ENCODE data around the gene DNASE1L2.
A peak's percentile ranks its signal among the peaks of the same experiment; 100 is the strongest.

Gene DNASE1L2

DNA sequence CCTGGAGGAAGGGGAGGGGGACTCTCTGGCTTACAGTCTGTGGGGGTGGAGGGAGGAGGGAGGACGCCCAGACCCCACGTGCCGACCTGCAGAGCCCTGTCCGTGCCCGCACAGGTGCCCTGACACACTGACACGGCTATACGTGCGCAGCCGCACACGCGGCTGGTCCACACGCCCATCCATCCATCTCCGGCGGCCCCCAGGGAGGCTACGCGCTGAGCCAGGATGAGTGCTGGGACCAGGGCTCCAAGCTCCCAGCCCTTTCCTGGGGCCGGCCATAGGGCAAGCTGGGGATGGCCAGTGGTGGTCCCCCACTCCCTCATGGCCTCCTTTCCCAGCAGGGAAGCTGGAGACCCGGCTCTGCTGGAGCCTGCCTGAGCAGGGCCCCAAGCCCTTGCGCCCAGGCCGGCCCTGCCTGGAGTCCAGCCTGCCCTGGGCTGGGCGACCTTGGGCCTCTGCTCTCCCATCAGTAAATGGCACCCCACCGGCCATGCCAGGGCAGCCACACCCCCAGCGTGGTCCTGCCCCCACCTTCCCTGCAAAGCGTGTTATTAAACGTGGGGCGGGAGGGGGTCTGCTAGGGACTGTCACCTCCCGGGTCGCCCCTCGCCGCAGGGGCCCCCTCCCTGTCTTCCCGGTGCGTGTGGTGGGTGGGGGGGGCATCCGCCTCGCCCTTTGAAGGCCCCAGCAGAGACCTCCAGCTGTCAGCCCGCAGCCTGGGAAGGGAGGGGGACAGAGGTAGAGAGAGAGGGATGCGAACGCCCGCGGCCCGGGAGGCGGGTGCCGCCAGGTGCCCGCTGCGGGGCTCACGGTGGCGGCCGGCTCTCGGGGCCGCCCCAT is 40.7 kb upstream of the DNASE1L2 start:
- ChIA-PET POLR2A (interaction anchor here (0.5 to 2.5 kb wide), 13 partner anchors 9 to 1825 kb away, joined by 3 to 30 read pairs (median 4); partner anchors contain the start of genes BRICD5, DNASE1L2, E4F1 and ECI1), CTCF (interaction anchor here (1.0 to 3.4 kb wide), 12 partner anchors 8 to 305 kb away, joined by 3 to 28 read pairs (median 6); partner anchors contain the start of genes ABCA3, ECI1 and MLST8)
- peak overlapping the region; percentile 42 for H3K4me3 ChIP-seq (ENCODE audit: low read depth, low read length)
- TF ChIP-seq, protein P1, sequence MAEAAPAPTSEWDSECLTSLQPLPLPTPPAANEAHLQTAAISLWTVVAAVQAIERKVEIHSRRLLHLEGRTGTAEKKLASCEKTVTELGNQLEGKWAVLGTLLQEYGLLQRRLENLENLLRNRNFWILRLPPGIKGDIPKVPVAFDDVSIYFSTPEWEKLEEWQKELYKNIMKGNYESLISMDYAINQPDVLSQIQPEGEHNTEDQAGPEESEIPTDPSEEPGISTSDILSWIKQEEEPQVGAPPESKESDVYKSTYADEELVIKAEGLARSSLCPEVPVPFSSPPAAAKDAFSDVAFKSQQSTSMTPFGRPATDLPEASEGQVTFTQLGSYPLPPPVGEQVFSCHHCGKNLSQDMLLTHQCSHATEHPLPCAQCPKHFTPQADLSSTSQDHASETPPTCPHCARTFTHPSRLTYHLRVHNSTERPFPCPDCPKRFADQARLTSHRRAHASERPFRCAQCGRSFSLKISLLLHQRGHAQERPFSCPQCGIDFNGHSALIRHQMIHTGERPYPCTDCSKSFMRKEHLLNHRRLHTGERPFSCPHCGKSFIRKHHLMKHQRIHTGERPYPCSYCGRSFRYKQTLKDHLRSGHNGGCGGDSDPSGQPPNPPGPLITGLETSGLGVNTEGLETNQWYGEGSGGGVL (tag by site-specific recombination; IDR thresholded peaks at IDR 0.05) = peak; percentile 68
- TF ChIP-seq YY2 (tag by site-specific recombination; IDR thresholded peaks at IDR 0.05) (no peak), SCRT2 (tag by site-specific recombination; IDR thresholded peaks at IDR 0.05) (no peak), ZNF211 (tag by site-specific recombination; IDR thresholded peaks at IDR 0.05; ENCODE audit: low read depth) (no peak), SP3 (tag by site-specific recombination; IDR thresholded peaks at IDR 0.05) (no peak), ZNF571 (tag by site-specific recombination; IDR thresholded peaks at IDR 0.05) (no peak), TCF7L2 (IDR thresholded peaks at IDR 0.05; ENCODE audit: borderline replicate concordance, low read depth, low read length) (no peak), MYNN (tag by site-specific recombination; IDR thresholded peaks at IDR 0.05; ENCODE audit: borderline replicate concordance) (no peak), MEIS1 (CRISPR knock-in tag; IDR thresholded peaks at IDR 0.05; ENCODE audit: borderline replicate concordance) (no peak), ZBTB20 (tag by site-specific recombination; IDR thresholded peaks at IDR 0.05) (peak; percentile 58; the same call in 1 of the 2 replicates), HOXA7 (CRISPR knock-in tag; IDR thresholded peaks at IDR 0.05; ENCODE audit: borderline replicate concordance) (no peak), ZNF248 (tag by site-specific recombination; IDR thresholded peaks at IDR 0.05) (no peak), ZNF16 (tag by site-specific recombination; IDR thresholded peaks at IDR 0.05; ENCODE audit: low read depth) (no peak)
- TF ChIP-seq, protein P2, sequence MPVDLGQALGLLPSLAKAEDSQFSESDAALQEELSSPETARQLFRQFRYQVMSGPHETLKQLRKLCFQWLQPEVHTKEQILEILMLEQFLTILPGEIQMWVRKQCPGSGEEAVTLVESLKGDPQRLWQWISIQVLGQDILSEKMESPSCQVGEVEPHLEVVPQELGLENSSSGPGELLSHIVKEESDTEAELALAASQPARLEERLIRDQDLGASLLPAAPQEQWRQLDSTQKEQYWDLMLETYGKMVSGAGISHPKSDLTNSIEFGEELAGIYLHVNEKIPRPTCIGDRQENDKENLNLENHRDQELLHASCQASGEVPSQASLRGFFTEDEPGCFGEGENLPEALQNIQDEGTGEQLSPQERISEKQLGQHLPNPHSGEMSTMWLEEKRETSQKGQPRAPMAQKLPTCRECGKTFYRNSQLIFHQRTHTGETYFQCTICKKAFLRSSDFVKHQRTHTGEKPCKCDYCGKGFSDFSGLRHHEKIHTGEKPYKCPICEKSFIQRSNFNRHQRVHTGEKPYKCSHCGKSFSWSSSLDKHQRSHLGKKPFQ (tag by site-specific recombination; IDR thresholded peaks at IDR 0.05) = no peak
- TF ChIP-seq, protein P3, sequence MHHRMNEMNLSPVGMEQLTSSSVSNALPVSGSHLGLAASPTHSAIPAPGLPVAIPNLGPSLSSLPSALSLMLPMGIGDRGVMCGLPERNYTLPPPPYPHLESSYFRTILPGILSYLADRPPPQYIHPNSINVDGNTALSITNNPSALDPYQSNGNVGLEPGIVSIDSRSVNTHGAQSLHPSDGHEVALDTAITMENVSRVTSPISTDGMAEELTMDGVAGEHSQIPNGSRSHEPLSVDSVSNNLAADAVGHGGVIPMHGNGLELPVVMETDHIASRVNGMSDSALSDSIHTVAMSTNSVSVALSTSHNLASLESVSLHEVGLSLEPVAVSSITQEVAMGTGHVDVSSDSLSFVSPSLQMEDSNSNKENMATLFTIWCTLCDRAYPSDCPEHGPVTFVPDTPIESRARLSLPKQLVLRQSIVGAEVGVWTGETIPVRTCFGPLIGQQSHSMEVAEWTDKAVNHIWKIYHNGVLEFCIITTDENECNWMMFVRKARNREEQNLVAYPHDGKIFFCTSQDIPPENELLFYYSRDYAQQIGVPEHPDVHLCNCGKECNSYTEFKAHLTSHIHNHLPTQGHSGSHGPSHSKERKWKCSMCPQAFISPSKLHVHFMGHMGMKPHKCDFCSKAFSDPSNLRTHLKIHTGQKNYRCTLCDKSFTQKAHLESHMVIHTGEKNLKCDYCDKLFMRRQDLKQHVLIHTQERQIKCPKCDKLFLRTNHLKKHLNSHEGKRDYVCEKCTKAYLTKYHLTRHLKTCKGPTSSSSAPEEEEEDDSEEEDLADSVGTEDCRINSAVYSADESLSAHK (tag by site-specific recombination; IDR thresholded peaks at IDR 0.05) = no peak
- TF ChIP-seq, protein P4, sequence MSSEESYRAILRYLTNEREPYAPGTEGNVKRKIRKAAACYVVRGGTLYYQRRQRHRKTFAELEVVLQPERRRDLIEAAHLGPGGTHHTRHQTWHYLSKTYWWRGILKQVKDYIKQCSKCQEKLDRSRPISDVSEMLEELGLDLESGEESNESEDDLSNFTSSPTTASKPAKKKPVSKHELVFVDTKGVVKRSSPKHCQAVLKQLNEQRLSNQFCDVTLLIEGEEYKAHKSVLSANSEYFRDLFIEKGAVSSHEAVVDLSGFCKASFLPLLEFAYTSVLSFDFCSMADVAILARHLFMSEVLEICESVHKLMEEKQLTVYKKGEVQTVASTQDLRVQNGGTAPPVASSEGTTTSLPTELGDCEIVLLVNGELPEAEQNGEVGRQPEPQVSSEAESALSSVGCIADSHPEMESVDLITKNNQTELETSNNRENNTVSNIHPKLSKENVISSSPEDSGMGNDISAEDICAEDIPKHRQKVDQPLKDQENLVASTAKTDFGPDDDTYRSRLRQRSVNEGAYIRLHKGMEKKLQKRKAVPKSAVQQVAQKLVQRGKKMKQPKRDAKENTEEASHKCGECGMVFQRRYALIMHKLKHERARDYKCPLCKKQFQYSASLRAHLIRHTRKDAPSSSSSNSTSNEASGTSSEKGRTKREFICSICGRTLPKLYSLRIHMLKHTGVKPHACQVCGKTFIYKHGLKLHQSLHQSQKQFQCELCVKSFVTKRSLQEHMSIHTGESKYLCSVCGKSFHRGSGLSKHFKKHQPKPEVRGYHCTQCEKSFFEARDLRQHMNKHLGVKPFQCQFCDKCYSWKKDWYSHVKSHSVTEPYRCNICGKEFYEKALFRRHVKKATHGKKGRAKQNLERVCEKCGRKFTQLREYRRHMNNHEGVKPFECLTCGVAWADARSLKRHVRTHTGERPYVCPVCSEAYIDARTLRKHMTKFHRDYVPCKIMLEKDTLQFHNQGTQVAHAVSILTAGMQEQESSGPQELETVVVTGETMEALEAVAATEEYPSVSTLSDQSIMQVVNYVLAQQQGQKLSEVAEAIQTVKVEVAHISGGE (tag by site-specific recombination; conservative IDR thresholded peaks at IDR 0.05; ENCODE audit: low read depth) = no peak
- TF ChIP-seq, protein P5, sequence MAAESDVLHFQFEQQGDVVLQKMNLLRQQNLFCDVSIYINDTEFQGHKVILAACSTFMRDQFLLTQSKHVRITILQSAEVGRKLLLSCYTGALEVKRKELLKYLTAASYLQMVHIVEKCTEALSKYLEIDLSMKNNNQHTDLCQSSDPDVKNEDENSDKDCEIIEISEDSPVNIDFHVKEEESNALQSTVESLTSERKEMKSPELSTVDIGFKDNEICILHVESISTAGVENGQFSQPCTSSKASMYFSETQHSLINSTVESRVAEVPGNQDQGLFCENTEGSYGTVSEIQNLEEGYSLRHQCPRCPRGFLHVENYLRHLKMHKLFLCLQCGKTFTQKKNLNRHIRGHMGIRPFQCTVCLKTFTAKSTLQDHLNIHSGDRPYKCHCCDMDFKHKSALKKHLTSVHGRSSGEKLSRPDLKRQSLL (tag by site-specific recombination; IDR thresholded peaks at IDR 0.05) = no peak
- TF ChIP-seq, protein P6, sequence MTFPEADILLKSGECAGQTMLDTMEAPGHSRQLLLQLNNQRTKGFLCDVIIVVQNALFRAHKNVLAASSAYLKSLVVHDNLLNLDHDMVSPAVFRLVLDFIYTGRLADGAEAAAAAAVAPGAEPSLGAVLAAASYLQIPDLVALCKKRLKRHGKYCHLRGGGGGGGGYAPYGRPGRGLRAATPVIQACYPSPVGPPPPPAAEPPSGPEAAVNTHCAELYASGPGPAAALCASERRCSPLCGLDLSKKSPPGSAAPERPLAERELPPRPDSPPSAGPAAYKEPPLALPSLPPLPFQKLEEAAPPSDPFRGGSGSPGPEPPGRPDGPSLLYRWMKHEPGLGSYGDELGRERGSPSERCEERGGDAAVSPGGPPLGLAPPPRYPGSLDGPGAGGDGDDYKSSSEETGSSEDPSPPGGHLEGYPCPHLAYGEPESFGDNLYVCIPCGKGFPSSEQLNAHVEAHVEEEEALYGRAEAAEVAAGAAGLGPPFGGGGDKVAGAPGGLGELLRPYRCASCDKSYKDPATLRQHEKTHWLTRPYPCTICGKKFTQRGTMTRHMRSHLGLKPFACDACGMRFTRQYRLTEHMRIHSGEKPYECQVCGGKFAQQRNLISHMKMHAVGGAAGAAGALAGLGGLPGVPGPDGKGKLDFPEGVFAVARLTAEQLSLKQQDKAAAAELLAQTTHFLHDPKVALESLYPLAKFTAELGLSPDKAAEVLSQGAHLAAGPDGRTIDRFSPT (tag by site-specific recombination; IDR thresholded peaks at IDR 0.05) = no peak
- TF ChIP-seq, protein P7, sequence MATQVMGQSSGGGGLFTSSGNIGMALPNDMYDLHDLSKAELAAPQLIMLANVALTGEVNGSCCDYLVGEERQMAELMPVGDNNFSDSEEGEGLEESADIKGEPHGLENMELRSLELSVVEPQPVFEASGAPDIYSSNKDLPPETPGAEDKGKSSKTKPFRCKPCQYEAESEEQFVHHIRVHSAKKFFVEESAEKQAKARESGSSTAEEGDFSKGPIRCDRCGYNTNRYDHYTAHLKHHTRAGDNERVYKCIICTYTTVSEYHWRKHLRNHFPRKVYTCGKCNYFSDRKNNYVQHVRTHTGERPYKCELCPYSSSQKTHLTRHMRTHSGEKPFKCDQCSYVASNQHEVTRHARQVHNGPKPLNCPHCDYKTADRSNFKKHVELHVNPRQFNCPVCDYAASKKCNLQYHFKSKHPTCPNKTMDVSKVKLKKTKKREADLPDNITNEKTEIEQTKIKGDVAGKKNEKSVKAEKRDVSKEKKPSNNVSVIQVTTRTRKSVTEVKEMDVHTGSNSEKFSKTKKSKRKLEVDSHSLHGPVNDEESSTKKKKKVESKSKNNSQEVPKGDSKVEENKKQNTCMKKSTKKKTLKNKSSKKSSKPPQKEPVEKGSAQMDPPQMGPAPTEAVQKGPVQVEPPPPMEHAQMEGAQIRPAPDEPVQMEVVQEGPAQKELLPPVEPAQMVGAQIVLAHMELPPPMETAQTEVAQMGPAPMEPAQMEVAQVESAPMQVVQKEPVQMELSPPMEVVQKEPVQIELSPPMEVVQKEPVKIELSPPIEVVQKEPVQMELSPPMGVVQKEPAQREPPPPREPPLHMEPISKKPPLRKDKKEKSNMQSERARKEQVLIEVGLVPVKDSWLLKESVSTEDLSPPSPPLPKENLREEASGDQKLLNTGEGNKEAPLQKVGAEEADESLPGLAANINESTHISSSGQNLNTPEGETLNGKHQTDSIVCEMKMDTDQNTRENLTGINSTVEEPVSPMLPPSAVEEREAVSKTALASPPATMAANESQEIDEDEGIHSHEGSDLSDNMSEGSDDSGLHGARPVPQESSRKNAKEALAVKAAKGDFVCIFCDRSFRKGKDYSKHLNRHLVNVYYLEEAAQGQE (tag by site-specific recombination; IDR thresholded peaks at IDR 0.05) = no peak

More for the DNA sequence above, 40.7 kb upstream of the DNASE1L2 start:
- Histone ChIP-seq H3K36me3 (ENCODE audit: control insufficient read depth in 2 of 2, insufficient read depth in 1 of 2, low read length in 2 of 2) (no peaks in the 10 kb centered on the region), H3K27ac (ENCODE audit: extremely low read depth, low read depth, low read length) (peak overlapping the region; percentile 16; the same call in 1 of the 2 replicates), H3K4me1 (ENCODE audit: control insufficient read depth, insufficient read depth, low read length) (peaks cover 9% of the 10 kb centered on the region; the same call in 1 of the 2 replicates), H3K9me3 (ENCODE audit: control insufficient read depth, insufficient read depth, low read depth, low read length) (no peaks in the 10 kb centered on the region)

Measured in HEK293 (cell line).